Smooth muscle cell (in vitro differentiated cells): ENCODE results near the gene KCNK7. TPM values are rescaled to one million over a fixed set of nuclear protein-coding genes. Genes with fewer than 3 reads are reported as not detected.

Source experiments
- DNase-seq: peaks from one replicate; lab custom pipeline; 2025; ENCODE audit not compliant: unreplicated experiment; lab: John Stamatoyannopoulos, UW
- H2AFZ ChIP-seq: fragments of 200-600 bp; sonication (generic); 2 replicates; pipeline ENCODE4 v1.6.0; 2016; ENCODE audit warnings: antibody characterized with exemption, low read depth, mild to moderate bottlenecking
- H3F3A ChIP-seq: fragments of 200-600 bp; sonication (generic); 2 replicates; pipeline ENCODE4 v1.6.0; 2017; ENCODE audit warnings: antibody characterized with exemption, low read depth
- H3K27ac ChIP-seq: fragments of 200-600 bp; sonication (generic); 2 replicates; pipeline ENCODE4 v1.5.1; 2016; ENCODE audit warnings: low read depth, mild to moderate bottlenecking
- H3K27me3 ChIP-seq: fragments of 200-600 bp; sonication (generic); 2 replicates; pipeline ENCODE4 v1.6.1; 2016; ENCODE audit warnings: low read depth, mild to moderate bottlenecking
- H3K36me3 ChIP-seq: fragments of 200-600 bp; sonication (generic); 2 replicates; pipeline ENCODE4 v1.5.1; 2016; ENCODE audit warnings: low read depth
- H3K4me1 ChIP-seq: fragments of 200-600 bp; sonication (generic); 2 replicates; pipeline ENCODE4 v1.5.1; 2016; ENCODE audit warnings: low read depth
- H3K4me2 ChIP-seq: fragments of 200-600 bp; sonication (generic); 2 replicates; pipeline ENCODE4 v1.6.0; 2016; ENCODE audit warnings: mild to moderate bottlenecking
- H3K4me3 ChIP-seq: fragments of 200-600 bp; sonication (generic); 2 replicates; pipeline ENCODE4 v1.5.1; 2016; ENCODE audit warnings: mild to moderate bottlenecking
- H3K79me2 ChIP-seq: fragments of 200-600 bp; sonication (generic); 2 replicates; pipeline ENCODE4 v1.6.0; 2016; ENCODE audit warnings: low read depth, mild to moderate bottlenecking
- H3K9ac ChIP-seq: fragments of 200-600 bp; sonication (generic); 2 replicates; pipeline ENCODE4 v1.6.0; 2016; ENCODE audit warnings: low read depth
- H3K9me3 ChIP-seq: fragments of 200-600 bp; sonication (generic); replicated peaks from 2 replicates; pipeline ENCODE4 v1.5.1; 2016; ENCODE audit warnings: low read depth
- H4K20me1 ChIP-seq: fragments of 200-600 bp; sonication (generic); 2 replicates; pipeline ENCODE4 v1.6.0; 2016; ENCODE audit warnings: low read depth
- CTCF ChIP-seq: fragments of 200-600 bp; sonication (generic); IDR thresholded peaks from 2 replicates; pipeline ENCODE4 v1.5.1; 2017; ENCODE audit warnings: borderline replicate concordance, mild to moderate bottlenecking, antibody characterized with exemption; ENCODE audit not compliant: insufficient read depth, poor library complexity, severe bottlenecking
- WGBS: methylation state at CpG from one replicate; pipeline ENCODE4 v1.1.7; 2016; ENCODE audit warnings: low lambda C conversion rate; 5-methylcytosine and 5-hydroxymethylcytosine counted together
- polyA plus RNA-seq: library from polyadenylated mRNA; unstranded; fragments of >200 nt; fragmentation: Nextera tagmentation; extraction: Ambion mirVana; gene quantifications from 2 replicates; pipeline ENCODE4 v1.2.1, GENCODE V29; 2016
- total RNA-seq: library from RNA; depleted of rRNA; stranded (reverse); fragments of >200 nt; gene quantifications from 2 replicates; pipeline ENCODE4 v1.2.3, GENCODE V29; 2014

The KCNK7 gene
- total and polyA plus RNA-seq, 2 experiments from 2014 or later: not detected

- Histone ChIP-seq H3K79me2 (peaks cover 22% of the 10 kb centered on the region), H3K9ac (peak within 1 kb of the TSS; percentile 14), H3K9me3 (no peaks in the 10 kb centered on the region), H4K20me1 (peaks cover 23% of the 10 kb centered on the region), H2AFZ (no peak within 1 kb of the TSS), H3K4me3 (peak within 1 kb of the TSS; percentile 90), H3K4me1 (peaks cover 24% of the 10 kb centered on the region), H3K36me3 (no peaks in the 10 kb centered on the region), H3K27ac (peak within 1 kb of the TSS; percentile 75), H3K27me3 (no peaks in the 10 kb centered on the region), H3K4me2 (peak within 1 kb of the TSS; percentile 94), H3F3A (peaks cover 24% of the 10 kb centered on the region)
- WGBS: 1% methylated on average over 33 of the region's 69 CpGs
- no peak for TF ChIP-seq CTCF
- DNase-seq: peak; percentile 20
These were observed 19.9 kb downstream of the KCNK7 start, which contains the start of gene EHBP1L1 for GRCh38 chr11:65575568-65576231. Gene EHBP1L1 (plus strand): TSS chr11:65576053. CDS start chr11:65576303, 250 bp downstream.

GRCh38 chr11:65574811-65575567 is 20.6 kb downstream of the KCNK7 start:
- WGBS: 7% methylated on average over 27 of the region's 28 CpGs
- Histone ChIP-seq H3K79me2 (peaks cover 26% of the 10 kb centered on the region), H3K27ac (peak overlapping the region; percentile 75), H3K4me1 (peaks cover 24% of the 10 kb centered on the region), H3K9me3 (no peaks in the 10 kb centered on the region), H3K27me3 (no peaks in the 10 kb centered on the region), H3K9ac (peak overlapping the region; percentile 14), H3K4me3 (peak overlapping the region; percentile 90), H3K4me2 (peak overlapping the region; percentile 94), H4K20me1 (peaks cover 23% of the 10 kb centered on the region), H2AFZ (no peak overlapping the region), H3K36me3 (no peaks in the 10 kb centered on the region), H3F3A (peaks cover 24% of the 10 kb centered on the region)
- TF ChIP-seq CTCF: no peak
- DNase-seq: no peak

- peaks cover 23% of the 10 kb centered on the region for H4K20me1 ChIP-seq
- H3K36me3 ChIP-seq: no peaks in the 10 kb centered on the region
- H3K4me1 ChIP-seq: peaks cover 25% of the 10 kb centered on the region
- H3F3A ChIP-seq: peaks cover 24% of the 10 kb centered on the region
- H3K27me3 ChIP-seq: no peaks in the 10 kb centered on the region
- WGBS: 1% methylated on average over 47 of the region's 67 CpGs
- H3K9ac ChIP-seq: peak overlapping the region; percentile 14
- DNase-seq: peak; percentile 91
- peak overlapping the region; percentile 90 for H3K4me3 ChIP-seq
- peaks cover 27% of the 10 kb centered on the region for H3K79me2 ChIP-seq
- H2AFZ ChIP-seq: no peak overlapping the region
- no peaks in the 10 kb centered on the region for H3K9me3 ChIP-seq
- H3K4me2 ChIP-seq: peak overlapping the region; percentile 94
- peak; percentile 89 for TF ChIP-seq CTCF
- peak overlapping the region; percentile 75 for H3K27ac ChIP-seq
These were observed 21.3 kb downstream of the KCNK7 start for GRCh38 chr11:65574109-65574810.
